H1 (cell line): ENCODE measurements around the gene SLC23A2. TPM values are rescaled to one million over a fixed set of nuclear protein-coding genes. Genes with fewer than 3 reads are reported as not detected.

ENCODE experiments used
- CTCF ChIA-PET: fragments of 300-600 bp; sonication (Branson Sonifier 250); formaldehyde crosslinking; loops from one replicate; lab custom pipeline; 2021; ENCODE audit not compliant: partially characterized antibody; lab: Charles Lee
- POLR2A ChIA-PET: fragments of 300-600 bp; sonication (Branson Sonifier 250); formaldehyde crosslinking; loops from one replicate; lab custom pipeline; 2021; ENCODE audit warnings: inconsistent platforms; ENCODE audit not compliant: partially characterized antibody; lab: Charles Lee
- DNase-seq, 2 experiments: peaks; one replicate each; pipeline versions ENCODE4 v3.0.0 to v3.0.0-alpha.2; 2010 to 2022; ENCODE audit warnings: low spot score in 2 of 2, low read depth in 1 of 2, mixed read lengths in 1 of 2
- FAIRE-seq: peaks from 2 replicates; lab custom pipeline; 2011; peaks lifted over from hg19 to GRCh38; lab: Jason Lieb, UNC
- H2AFZ ChIP-seq: 2 replicates; pipeline ENCODE4 v1.8.1; 2012; ENCODE audit warnings: low read length, inconsistent platforms
- H2AK5ac ChIP-seq: 2 replicates; pipeline ENCODE4 v1.6.1; 2013; ENCODE audit warnings: low read depth, low read length
- H2BK120ac ChIP-seq: replicated peaks from 2 replicates; pipeline ENCODE3; 2013; ENCODE audit warnings: low read depth, low read length, inconsistent platforms
- H2BK12ac ChIP-seq: 2 replicates; pipeline ENCODE4 v1.6.1; 2013; ENCODE audit warnings: low read depth, low read length
- H2BK15ac ChIP-seq: 2 replicates; pipeline ENCODE4 v1.6.1; 2013; ENCODE audit warnings: low read length
- H2BK20ac ChIP-seq: 2 replicates; pipeline ENCODE4 v1.6.1; 2013; ENCODE audit warnings: low read length
- H2BK5ac ChIP-seq: 2 replicates; pipeline ENCODE4 v1.6.1; 2013; ENCODE audit warnings: low read depth, low read length
- H3K14ac ChIP-seq: 2 replicates; pipeline ENCODE4 v1.6.1; 2013; ENCODE audit warnings: inconsistent platforms; ENCODE audit not compliant: insufficient read length
- H3K18ac ChIP-seq: 2 replicates; pipeline ENCODE4 v1.6.1; 2013; ENCODE audit warnings: low read length; ENCODE audit errors: extremely low read depth
- H3K23ac ChIP-seq: 2 replicates; pipeline ENCODE4 v1.6.1; 2013; ENCODE audit warnings: inconsistent platforms; ENCODE audit not compliant: insufficient read length
- H3K23me2 ChIP-seq: 2 replicates; pipeline ENCODE4 v1.6.1; 2013; ENCODE audit warnings: low read depth, low read length
- H3K27ac ChIP-seq: 2 replicates; pipeline ENCODE4 v1.6.1; 2011; ENCODE audit warnings: low read depth, low read length, inconsistent platforms
- H3K27me3 ChIP-seq, 4 experiments: replicated peaks in 1 of 4; 1 replicate in 1 of 4; 2 replicates in 3 of 4; pipeline versions ENCODE4 v1.6.1 to v1.8.1; 2011 to 2013; ENCODE audit warnings: low read length in 3 of 4, mild to moderate bottlenecking in 3 of 4, inconsistent platforms in 2 of 4, mixed read lengths in 2 of 4, moderate library complexity in 1 of 4; ENCODE audit not compliant: control insufficient read depth in 3 of 4, insufficient read depth in 3 of 4; ENCODE audit errors: extremely low read depth in 1 of 4
- H3K36me3 ChIP-seq, 4 experiments: 2 replicates each; pipeline versions ENCODE4 v1.6.1 to v1.8.1; 2011 to 2013; ENCODE audit warnings: mild to moderate bottlenecking in 4 of 4, low read length in 3 of 4, moderate library complexity in 2 of 4, control low read depth in 1 of 4, inconsistent platforms in 1 of 4; ENCODE audit not compliant: insufficient read depth in 4 of 4, control insufficient read depth in 2 of 4
- H3K4ac ChIP-seq: replicated peaks from 2 replicates; pipeline ENCODE3; 2013; ENCODE audit warnings: low read length, low read depth, mixed read lengths, inconsistent platforms; ENCODE audit not compliant: insufficient read length
- H3K4me1 ChIP-seq, 4 experiments: replicated peaks in 1 of 4; 1 replicate in 1 of 4; 2 replicates in 3 of 4; pipeline versions ENCODE4 v1.6.1 to v1.8.1; 2011 to 2013; ENCODE audit warnings: low read length in 3 of 4, inconsistent platforms in 2 of 4, mixed read lengths in 1 of 4; ENCODE audit not compliant: insufficient read depth in 4 of 4, control insufficient read depth in 3 of 4
- H3K4me2 ChIP-seq, 2 experiments: 2 replicates each; pipeline versions ENCODE4 v1.6.1 to v1.8.1; 2011 to 2013; ENCODE audit warnings: low read depth in 2 of 2, low read length in 2 of 2, control low read depth in 1 of 2, inconsistent platforms in 1 of 2, mild to moderate bottlenecking in 1 of 2; ENCODE audit not compliant: insufficient read depth in 1 of 2
- H3K4me3 ChIP-seq, 4 experiments: fragments of 200-600, 300-600 bp in 1 of 4; sonication (generic), shearing (Covaris generic), sonication (Bioruptor Twin) in 1 of 4; 2 replicates each; pipeline versions ENCODE4 v1.5.1 to v1.8.1; 2011 to 2016; ENCODE audit warnings: low read length in 4 of 4, low read depth in 3 of 4, control low read depth in 2 of 4, inconsistent platforms in 2 of 4, mild to moderate bottlenecking in 2 of 4, mixed read lengths in 1 of 4, moderate library complexity in 1 of 4; ENCODE audit not compliant: insufficient read depth in 2 of 4; ENCODE audit errors: extremely low read depth in 1 of 4
- H3K56ac ChIP-seq: replicated peaks from 2 replicates; pipeline ENCODE3; 2013; ENCODE audit warnings: low read depth, mild to moderate bottlenecking, mixed read lengths, low read length, inconsistent platforms; ENCODE audit not compliant: insufficient read length
- H3K79me1 ChIP-seq: 2 replicates; pipeline ENCODE4 v1.6.1; 2013; ENCODE audit warnings: low read depth, low read length, control low read depth
- H3K79me2 ChIP-seq, 2 experiments: 2 replicates each; pipeline versions ENCODE4 v1.6.1 to v1.8.1; 2012 to 2013; ENCODE audit warnings: low read length in 2 of 2, mild to moderate bottlenecking in 2 of 2, inconsistent platforms in 1 of 2; ENCODE audit not compliant: insufficient read depth in 2 of 2, control insufficient read depth in 1 of 2
- H3K9ac ChIP-seq, 4 experiments: replicated peaks in 1 of 4; 1 replicate in 1 of 4; 2 replicates in 3 of 4; pipeline versions ENCODE4 v1.6.1 to v1.8.1; 2011 to 2013; ENCODE audit warnings: low read depth in 3 of 4, low read length in 3 of 4, control low read depth in 2 of 4, mild to moderate bottlenecking in 2 of 4, moderate library complexity in 2 of 4, inconsistent platforms in 1 of 4; ENCODE audit errors: extremely low read depth in 1 of 4
- H3K9me3 ChIP-seq, 2 experiments: 2 replicates each; pipeline versions ENCODE4 v1.6.1 to v1.8.1; 2012 to 2013; ENCODE audit warnings: mild to moderate bottlenecking in 2 of 2, moderate library complexity in 2 of 2, control low read depth in 1 of 2, inconsistent platforms in 1 of 2, low read depth in 1 of 2, low read length in 1 of 2, mixed read lengths in 1 of 2; ENCODE audit not compliant: insufficient read depth in 2 of 2
- H4K20me1 ChIP-seq, 2 experiments: replicated peaks in 1 of 2; 2 replicates each; pipeline versions ENCODE3 to v1.8.1; 2011 to 2013; ENCODE audit warnings: inconsistent platforms in 2 of 2, low read length in 2 of 2, mild to moderate bottlenecking in 1 of 2; ENCODE audit not compliant: insufficient read depth in 2 of 2, control insufficient read depth in 1 of 2
- H4K5ac ChIP-seq: 2 replicates; pipeline ENCODE4 v1.6.1; 2013; ENCODE audit warnings: low read length, low read depth, mixed read lengths, inconsistent platforms; ENCODE audit not compliant: insufficient read length
- H4K8ac ChIP-seq: 2 replicates; pipeline ENCODE4 v1.8.0; 2013; ENCODE audit warnings: mild to moderate bottlenecking, moderate library complexity, low read length, inconsistent platforms; ENCODE audit not compliant: insufficient read depth; ENCODE audit errors: extremely low read depth
- H4K91ac ChIP-seq: replicated peaks from 2 replicates; pipeline ENCODE3; 2013; ENCODE audit warnings: low read length, mixed read lengths, inconsistent platforms; ENCODE audit not compliant: insufficient read length
- CBX8 ChIP-seq: fragments of 300-800, 300-1000 bp; sonication (generic); IDR thresholded peaks from 2 replicates; pipeline ENCODE4 v1.7.1; 2016; ENCODE audit warnings: low read depth, low read length, borderline replicate concordance
- PHF8 ChIP-seq: fragments of 200-600 bp; sonication (generic); conservative IDR thresholded peaks from 2 replicates; pipeline ENCODE4 v1.7.1; 2012; ENCODE audit warnings: low read depth, mild to moderate bottlenecking, inconsistent platforms, low read length, moderate library complexity
- SIN3A ChIP-seq, 2 experiments: IDR thresholded peaks in 1 of 2; conservative IDR thresholded peaks in 1 of 2; 2 replicates each; pipeline ENCODE4 v1.6.1; 2011 to 2012; ENCODE audit warnings: low read length in 2 of 2, improper control_type of control experiment in 1 of 2, low read depth in 1 of 2, mild to moderate bottlenecking in 1 of 2
- WGBS, 2 experiments: shearing (Covaris generic) in 1 of 2; methylation state at CpG; one replicate each; pipeline versions ENCODE4 v1.1.6 to v1.1.7; 2013 to 2015; ENCODE audit warnings: low lambda C conversion rate in 2 of 2, mixed read lengths in 2 of 2, inconsistent platforms in 1 of 2, low coverage in 1 of 2, missing lambda C conversion rate in 1 of 2; ENCODE audit not compliant: insufficient replicate concordance in 2 of 2, insufficient coverage in 1 of 2, insufficient read length in 1 of 2; ENCODE audit errors: extremely low coverage in 1 of 2, missing lambda C conversion rate in 1 of 2; 5-methylcytosine and 5-hydroxymethylcytosine counted together
- polyA plus RNA-seq, 7 experiments: library from polyadenylated mRNA; depleted of rRNA in 3 of 7; stranded (reverse) in 5 of 7; unstranded in 2 of 7; fragments of >200 nt in 5 of 7; fragments of 200-250 nt in 2 of 7; gene quantifications; 1 replicate in 5 of 7; 2 replicates in 1 of 7; 4 replicates in 1 of 7; pipeline versions ENCODE4 v1.2.1 to v1.2.3, GENCODE V29; 2011 to 2013; ENCODE audit warnings: missing spikeins in 2 of 7, mixed read lengths in 2 of 7
- total RNA-seq: library from RNA; stranded (reverse); fragmentation: NEBNext Ultra II Directional; extraction: Animal tissue kit (Norgen Biotek cat#: 25700); gene quantifications from 2 replicates; pipeline ENCODE4 v1.2.1, GENCODE V29; 2021

SLC23A2 gene
- total and polyA plus RNA-seq, 2 of the 8 experiments (the other 6 are each of a cell fraction or from before 2014, with no cell fraction given) = 17.0 to 18.6 TPM

- 84% methylated on average over 8 of the region's 8 CpGs; no CpG with 5 or more reads in 1 of the 2 experiments for WGBS, 2 experiments
- no peak overlapping the region for H3K18ac ChIP-seq
- peaks cover 0 to 2% of the 10 kb centered on the region in 2 experiments for H4K20me1 ChIP-seq
- no peak overlapping the region for H2BK15ac ChIP-seq
- no peak overlapping the region for H3K23ac ChIP-seq
- H3K9me3 ChIP-seq = no peaks in the 10 kb centered on the region
- no peak overlapping the region for H2BK20ac ChIP-seq
- no peak overlapping the region for H4K8ac ChIP-seq
- H3K14ac ChIP-seq = no peak overlapping the region
- ChIA-PET POLR2A (no interaction called here), CTCF (interaction anchor here (0.8 to 1.9 kb wide), 9 partner anchors 9 to 146 kb away, joined by 3 to 6 read pairs (median 4); no protein-coding TSS in a partner anchor)
- no peaks in the 10 kb centered on the region for H3K27me3 ChIP-seq
- H3K4me1 ChIP-seq = peaks cover 0 to 4% (median 1%) of the 10 kb centered on the region in 4 experiments; a peak in 2 of 7 replicates
- no peak overlapping the region for H2BK12ac ChIP-seq
- H2BK120ac ChIP-seq = no peak overlapping the region
- H3K79me2 ChIP-seq = no peaks in the 10 kb centered on the region; a peak in 2 of 4 replicates
- no peak overlapping the region for H3K4me3 ChIP-seq
- no peak overlapping the region for H2AK5ac ChIP-seq
- 0 out of 2 replicates have a peak, but pooled peaks cover 2% of the 10 kb centered on the region for H3K23me2 ChIP-seq
- H2BK5ac ChIP-seq = no peak overlapping the region; the same call in 1 of the 2 replicates
- no peak overlapping the region for H4K5ac ChIP-seq
- H3K79me1 ChIP-seq = no peaks in the 10 kb centered on the region
- DNase-seq (no peak), FAIRE-seq (no peak)
- no peak overlapping the region for H3K4me2 ChIP-seq
- H3K4ac ChIP-seq = no peak overlapping the region
- H3K27ac ChIP-seq = no peak overlapping the region
- no peak overlapping the region for H4K91ac ChIP-seq
- H3K36me3 ChIP-seq = no peaks in the 10 kb centered on the region
- no peak overlapping the region for H3K9ac ChIP-seq
- no peak overlapping the region for H2AFZ ChIP-seq
- TF ChIP-seq CBX8 = no peak
- no peak for TF ChIP-seq PHF8
- TF ChIP-seq SIN3A (conservative IDR thresholded peaks at IDR 0.05 in 1 of 2, IDR thresholded peaks at IDR 0.05 in 1 of 2; ENCODE audit: low read depth in 1 of 2, low read length in 2 of 2) = no peak
- no peak overlapping the region for H3K56ac ChIP-seq
Observed at GRCh38 chr20:4916971-4917881, 84.1 kb downstream of the SLC23A2 start.
